HL-60 (cell line): ENCODE measurements around the gene PAQR3.

ENCODE experiments used
- CTCF ChIP-seq: IDR thresholded peaks from one replicate; pipeline ENCODE4 v1.5.1; 2011; ENCODE audit warnings: low read length, control low read depth, inconsistent platforms; ENCODE audit not compliant: insufficient read depth
- POLR2AphosphoS5 ChIP-seq: IDR thresholded peaks from 2 replicates; pipeline ENCODE4 v1.6.1; 2012; ENCODE audit warnings: low read depth
- REST ChIP-seq: IDR thresholded peaks from 2 replicates; pipeline ENCODE4 v1.6.1; 2012; ENCODE audit warnings: low read depth; ENCODE audit not compliant: insufficient replicate concordance
- SPI1 ChIP-seq: IDR thresholded peaks from 2 replicates; pipeline ENCODE4 v1.6.1; 2012; ENCODE audit warnings: low read depth, mild to moderate bottlenecking, borderline replicate concordance

GRCh38 chr4:78862314-78862737, 76.9 kb downstream of the PAQR3 start:
- TF ChIP-seq CTCF = no peak
- TF ChIP-seq REST = no peak
- no peak for TF ChIP-seq POLR2AphosphoS5
- TF ChIP-seq SPI1 = no peak
